Fibroblast of lung (primary cell): ENCODE measurements around the gene DMXL2. TPM values are rescaled to one million over a fixed set of nuclear protein-coding genes. Genes with fewer than 3 reads are reported as not detected.

Experiments
- DNase-seq, 2 donors: peaks; one replicate each; pipeline versions ENCODE4 v3.0.0 to v3.0.0-alpha.2; 2010; ENCODE audit warnings: low read depth in 2 of 2
- H2AFZ ChIP-seq: 2 replicates; pipeline ENCODE4 v1.5.1; 2012; ENCODE audit warnings: low read length, control low read depth, inconsistent platforms
- H3K27ac ChIP-seq: 2 replicates; pipeline ENCODE4 v1.5.1; 2011; ENCODE audit warnings: low read length, control low read depth; ENCODE audit not compliant: insufficient read depth
- H3K27me3 ChIP-seq: 2 replicates; pipeline ENCODE4 v1.5.1; 2011; ENCODE audit warnings: mild to moderate bottlenecking, low read length; ENCODE audit not compliant: control insufficient read depth, insufficient read depth
- H3K36me3 ChIP-seq: 2 replicates; pipeline ENCODE4 v1.5.1; 2011; ENCODE audit warnings: low read length; ENCODE audit not compliant: control insufficient read depth, insufficient read depth
- H3K4me1 ChIP-seq: 2 replicates; pipeline ENCODE4 v1.5.1; 2011; ENCODE audit warnings: low read length; ENCODE audit not compliant: control insufficient read depth, insufficient read depth; ENCODE audit errors: extremely low read depth
- H3K4me2 ChIP-seq: 2 replicates; pipeline ENCODE4 v1.5.1; 2011; ENCODE audit warnings: low read length, control low read depth; ENCODE audit not compliant: insufficient read depth; ENCODE audit errors: extremely low read depth
- H3K4me3 ChIP-seq, 4 experiments: fragments of 200-600 bp in 1 of 4; sonication (generic) in 1 of 4; replicated peaks in 1 of 4; 2 replicates each; pipeline ENCODE4 v1.5.1; 2011 to 2016; ENCODE audit warnings: low read length in 4 of 4, low read depth in 3 of 4, mild to moderate bottlenecking in 3 of 4, control low read depth in 2 of 4, inconsistent platforms in 1 of 4, mixed read lengths in 1 of 4; ENCODE audit not compliant: insufficient read depth in 1 of 4; ENCODE audit errors: control extremely low read depth in 1 of 4
- H3K79me2 ChIP-seq: 2 replicates; pipeline ENCODE4 v1.5.1; 2012; ENCODE audit warnings: mild to moderate bottlenecking, low read length, inconsistent platforms; ENCODE audit not compliant: control insufficient read depth, insufficient read depth
- H3K9ac ChIP-seq: 2 replicates; pipeline ENCODE4 v1.5.1; 2011; ENCODE audit warnings: mild to moderate bottlenecking, low read length, control low read depth; ENCODE audit not compliant: insufficient read depth
- H3K9me3 ChIP-seq: 2 replicates; pipeline ENCODE4 v1.5.1; 2012; ENCODE audit warnings: low read depth, low read length; ENCODE audit not compliant: control insufficient read depth, insufficient read depth
- H4K20me1 ChIP-seq: 2 replicates; pipeline ENCODE4 v1.5.1; 2011; ENCODE audit warnings: low read length; ENCODE audit not compliant: control insufficient read depth, insufficient read depth; ENCODE audit errors: extremely low read depth
- CTCF ChIP-seq, 2 donors: IDR thresholded peaks in 1 of 2; conservative IDR thresholded peaks in 1 of 2; 1 replicate in 1 of 2; 2 replicates in 1 of 2; pipeline ENCODE4 v1.5.1; 2011 to 2012; ENCODE audit warnings: low read length in 2 of 2, control low read depth in 1 of 2, inconsistent platforms in 1 of 2, low read depth in 1 of 2, mild to moderate bottlenecking in 1 of 2
- EZH2 ChIP-seq: IDR thresholded peaks from 2 replicates; pipeline ENCODE4 v1.5.1; 2012; ENCODE audit warnings: low read length, control low read depth, mild to moderate bottlenecking; ENCODE audit errors: missing control alignments
- polyA minus RNA-seq: library from RNA; depleted of rRNA, polyadenylated mRNA; stranded (reverse); fragments of >200 nt; gene quantifications from 2 replicates; pipeline ENCODE4 v1.2.3, GENCODE V29; 2011; ENCODE audit warnings: low replicate concordance
- polyA plus RNA-seq, 2 donors: library from polyadenylated mRNA; depleted of rRNA in 1 of 2; stranded (reverse) in 1 of 2; unstranded in 1 of 2; fragments of >200 nt; gene quantifications; 2 replicates each; pipeline ENCODE4 v1.2.1, GENCODE V29; 2011 to 2012; ENCODE audit warnings: missing spikeins in 1 of 2
- total RNA-seq: library from RNA; depleted of rRNA; stranded (reverse); fragments of >200 nt; gene quantifications from 2 replicates; pipeline ENCODE4 v1.2.1, GENCODE V29; 2014

Gene DMXL2
- total RNA-seq (19.5 and 31.2 TPM in 2 replicates), polyA plus RNA-seq (9.4 TPM in 2 replicates), polyA minus RNA-seq (2.4 and 4.4 TPM in 2 replicates)
- 8.3 and 8.8 TPM in 2 replicates for polyA plus RNA-seq (2012)

- peaks cover 2% of the 10 kb centered on the region for H3K4me1 ChIP-seq
- peak within 1 kb of the TSS; percentile 44 for H3K27ac ChIP-seq
- H3K9me3 ChIP-seq, result no peaks in the 10 kb centered on the region
- no peak for TF ChIP-seq CTCF (conservative IDR thresholded peaks at IDR 0.05 in 1 of 2, IDR thresholded peaks at IDR 0.05 in 1 of 2; ENCODE audit: low read depth in 1 of 2, low read length in 2 of 2)
- TF ChIP-seq EZH2, result no peak
- H2AFZ ChIP-seq, result peak within 1 kb of the TSS; percentile 83
- no peaks in the 10 kb centered on the region for H4K20me1 ChIP-seq
- peak; percentile 85 to 86 for DNase-seq
- H3K79me2 ChIP-seq, result peaks cover 9% of the 10 kb centered on the region
- H3K36me3 ChIP-seq, result no peaks in the 10 kb centered on the region
- H3K4me2 ChIP-seq, result peak within 1 kb of the TSS; percentile 87
- no peaks in the 10 kb centered on the region for H3K27me3 ChIP-seq
- peak within 1 kb of the TSS; percentile 76 for H3K9ac ChIP-seq
- peak within 1 kb of the TSS; percentile 55 to 90 (median 82) for H3K4me3 ChIP-seq
These were observed at the start of gene DMXL2 for GRCh38 chr15:51622604-51623370. Gene DMXL2, minus strand, starts transcription at chr15:51622771. Its CDS starts 226 bp downstream, at chr15:51622545.

GRCh38 chr15:51672155-51672687, 49.6 kb upstream of the DMXL2 start:
- no peak for TF ChIP-seq EZH2
- TF ChIP-seq CTCF (conservative IDR thresholded peaks at IDR 0.05 in 1 of 2, IDR thresholded peaks at IDR 0.05 in 1 of 2; ENCODE audit: low read depth in 1 of 2, low read length in 2 of 2), result no peak
- no peak overlapping the region for H3K4me2 ChIP-seq

GRCh38 chr15:51669381-51669780, 46.8 kb upstream of the DMXL2 start:
- no peak for TF ChIP-seq EZH2
- no peak for TF ChIP-seq CTCF (conservative IDR thresholded peaks at IDR 0.05 in 1 of 2, IDR thresholded peaks at IDR 0.05 in 1 of 2; ENCODE audit: low read depth in 1 of 2, low read length in 2 of 2)
- DNase-seq, result no peak
- no peaks in the 10 kb centered on the region for H3K4me1 ChIP-seq
- H3K27ac ChIP-seq, result no peak overlapping the region
- peaks cover 2% of the 10 kb centered on the region for H3K27me3 ChIP-seq
- H3K9ac ChIP-seq, result no peak overlapping the region
- H3K9me3 ChIP-seq, result no peaks in the 10 kb centered on the region
- no peaks in the 10 kb centered on the region for H3K36me3 ChIP-seq
- no peaks in the 10 kb centered on the region for H4K20me1 ChIP-seq
- H3K79me2 ChIP-seq, result no peaks in the 10 kb centered on the region
- no peak overlapping the region for H3K4me2 ChIP-seq
- H3K4me3 ChIP-seq, result no peak overlapping the region
- no peak overlapping the region for H2AFZ ChIP-seq

More at GRCh38 chr15:51672155-51672687, 49.6 kb upstream of the DMXL2 start:
- Histone ChIP-seq H3K27me3 (peaks cover 2% of the 10 kb centered on the region), H3K79me2 (no peaks in the 10 kb centered on the region), H3K36me3 (no peaks in the 10 kb centered on the region), H3K4me1 (no peaks in the 10 kb centered on the region), H4K20me1 (no peaks in the 10 kb centered on the region), H2AFZ (no peak overlapping the region), H3K4me3 (no peak overlapping the region), H3K9ac (no peak overlapping the region), H3K9me3 (no peaks in the 10 kb centered on the region), H3K27ac (no peak overlapping the region)
- no peak for DNase-seq
